Activated CD4-positive, alpha-beta T cell treated with anti-CD3 and anti-CD28 coated beads for 36 hours (primary cell): ENCODE measurements around the gene SUPT5H. TPM values are rescaled to one million over a fixed set of nuclear protein-coding genes. Genes with fewer than 3 reads are reported as not detected.
"Not testable (repeated sequence)": the region's sequence is repeated elsewhere in the genome, so short reads cannot be mapped to it uniquely, and the experiment has no call there.

ENCODE experiments used
- ATAC-seq: fragments of 200-7000 bp; cut with Tn5 transposase; one replicate; pipeline ENCODE4 v1.10.0; 2021; ENCODE audit warnings: mild to moderate bottlenecking, moderate library complexity
- CTCF ChIA-PET: fragments of 350-600 bp; sonication (Branson Sonifier 250); formaldehyde crosslinking; loops from one replicate; lab custom pipeline; 2021; ENCODE audit warnings: antibody characterized with exemption; lab: Charles Lee
- POLR2A ChIA-PET: fragments of 350-600 bp; sonication (Branson Sonifier 250); formaldehyde crosslinking; loops from one replicate; lab custom pipeline; 2021; ENCODE audit warnings: antibody characterized with exemption, inconsistent platforms; lab: Charles Lee
- DNase-seq: peaks from one replicate; pipeline ENCODE4 v3.0.0-alpha.2; 2020
- H3K27ac Mint-ChIP-seq: one replicate; pipeline ENCODE4 v1.8.0; 2021; ENCODE audit warnings: mixed read lengths
- H3K27me3 Mint-ChIP-seq: one replicate; pipeline ENCODE4 v1.8.0; 2021; ENCODE audit warnings: mixed read lengths
- H3K36me3 Mint-ChIP-seq: one replicate; pipeline ENCODE4 v1.8.0; 2021; ENCODE audit warnings: low read depth, mixed read lengths
- H3K4me1 Mint-ChIP-seq: one replicate; pipeline ENCODE4 v1.8.0; 2021; ENCODE audit warnings: mixed read lengths
- H3K4me3 Mint-ChIP-seq: one replicate; pipeline ENCODE4 v1.8.0; 2021; ENCODE audit warnings: mild to moderate bottlenecking, moderate library complexity, mixed read lengths
- H3K9me3 Mint-ChIP-seq: one replicate; pipeline ENCODE4 v1.8.0; 2021; ENCODE audit warnings: low read depth, mixed read lengths
- intact Hi-C, 2 experiments: fragments of 100-400 bp; cut with DNase I in 1 of 2; cut with micrococcal nuclease in 1 of 2; formaldehyde crosslinking; loops; one replicate each; pipeline versions ENCODE4 v1.14.2 to v1.15.1; 2022 to 2024; cut with DNase I, micrococcal nuclease
- total RNA-seq, 2 experiments: library from RNA; stranded (reverse); gene quantifications; one replicate each; pipeline ENCODE4 v1.2.3, GENCODE V29; 2021

The SUPT5H gene
- total RNA-seq, 2 experiments from 2014 or later = 157 to 165 TPM

- ATAC-seq, intact Hi-C loops, H3K27ac Mint-ChIP-seq, DNase-seq, H3K27me3 Mint-ChIP-seq, H3K9me3 Mint-ChIP-seq, POLR2A ChIA-PET, CTCF ChIA-PET: not testable (repeated sequence)
- Mint-ChIP-seq H3K4me3 (peak overlapping the region; percentile 95), H3K4me1 (peaks cover 24% of the 10 kb centered on the region), H3K36me3 (peaks cover 34% of the 10 kb centered on the region)
These were observed 34.0 kb downstream of the SUPT5H start for GRCh38 chr19:39479319-39479801.

- Mint-ChIP-seq H3K27ac (peak overlapping the region; percentile 92), H3K4me1 (peaks cover 24% of the 10 kb centered on the region)
These were observed 34.5 kb downstream of the SUPT5H start for GRCh38 chr19:39479916-39480315.

GRCh38 chr19:39480337-39481228, 35.2 kb downstream of the SUPT5H start, which contains the start of gene TIMM50:
TSS of gene TIMM50 (plus strand) at chr19:39480838. CDS start at chr19:39480854, 16 bp downstream.
- CTCF ChIA-PET = interaction anchor here (0.6 to 2.2 kb wide), 5 partner anchors 9 to 954 kb away, joined by 3 to 10 read pairs (median 4); partner anchors contain the start of gene EID2B
- POLR2A ChIA-PET = interaction anchor here (0.6 to 1.2 kb wide), 4 partner anchors 32 to 365 kb away, joined by 3 to 10 read pairs (median 4); partner anchors contain the start of gene RPS16
- Mint-ChIP-seq H3K27ac (peak within 1 kb of the TSS; percentile 92), H3K9me3 (no peaks in the 10 kb centered on the region), H3K27me3 (no peaks in the 10 kb centered on the region), H3K36me3 (peaks cover 28% of the 10 kb centered on the region), H3K4me1 (peaks cover 24% of the 10 kb centered on the region), H3K4me3 (peak within 1 kb of the TSS; percentile 95)
- intact Hi-C loops = loop anchor here (1.0 to 5.0 kb wide), 10 partner anchors 22 to 710 kb away; partner anchors contain the start of genes EID2 (in 1 of the 2), EID2B (in 1 of the 2), MAP3K10 (in 1 of the 2) and PAK4 (in 1 of the 2)
- DNase-seq (peak; percentile 100), ATAC-seq (peak; percentile 94)

More at GRCh38 chr19:39479916-39480315, 34.5 kb downstream of the SUPT5H start:
- ATAC-seq (no peak), DNase-seq (no peak)
- Mint-ChIP-seq H3K36me3 (peaks cover 29% of the 10 kb centered on the region), H3K27me3 (no peaks in the 10 kb centered on the region), H3K9me3 (no peaks in the 10 kb centered on the region), H3K4me3 (peak overlapping the region; percentile 95)
- ChIA-PET POLR2A (interaction anchor here (0.8 to 1.2 kb wide), 3 partner anchors 31 to 48 kb away, joined by 3 to 10 read pairs (median 3); partner anchors contain the start of gene RPS16), CTCF (interaction anchor here (0.7 to 2.2 kb wide), 3 partner anchors 8 to 53 kb away, joined by 4 to 10 read pairs (median 4); partner anchors contain the start of gene EID2B)
- intact Hi-C loops = loop anchor here (1.0 to 5.0 kb wide), 10 partner anchors 22 to 711 kb away; partner anchors contain the start of genes EID2 (in 1 of the 2), EID2B (in 1 of the 2), MAP3K10 (in 1 of the 2) and PAK4 (in 1 of the 2)

- Mint-ChIP-seq H3K27ac (peak overlapping the region; percentile 85), H3K4me3 (peak overlapping the region; percentile 95), H3K9me3 (no peaks in the 10 kb centered on the region), H3K4me1 (peaks cover 24% of the 10 kb centered on the region), H3K36me3 (peaks cover 27% of the 10 kb centered on the region), H3K27me3 (no peaks in the 10 kb centered on the region)
- CTCF ChIA-PET = interaction anchor here (0.7 to 2.2 kb wide), 3 partner anchors 9 to 52 kb away, joined by 3 to 10 read pairs (median 4); partner anchors contain the start of gene EID2B
- intact Hi-C loops = loop anchor here (2.0 to 5.0 kb wide), 3 partner anchors 34 to 710 kb away; partner anchors contain the start of genes MAP3K10 (in 1 of the 2) and SAMD4B (in 1 of the 2)
- POLR2A ChIA-PET = interaction anchor here (0.6 to 1.2 kb wide), 3 partner anchors 45 to 366 kb away, joined by 3 to 10 read pairs (median 6); partner anchors contain the start of gene RPS16
- ATAC-seq (no peak), DNase-seq (no peak)
These were observed 35.8 kb downstream of the SUPT5H start for GRCh38 chr19:39481229-39481545.

GRCh38 chr19:39481676-39482075, 36.3 kb downstream of the SUPT5H start:
- ATAC-seq (no peak), DNase-seq (no peak)
- intact Hi-C loops = loop anchor here (2.0 to 5.0 kb wide), 3 partner anchors 35 to 709 kb away; partner anchors contain the start of genes MAP3K10 (in 1 of the 2) and SAMD4B (in 1 of the 2)
- Mint-ChIP-seq H3K27me3 (no peaks in the 10 kb centered on the region), H3K4me1 (peaks cover 24% of the 10 kb centered on the region), H3K36me3 (peaks cover 25% of the 10 kb centered on the region), H3K4me3 (peak overlapping the region; percentile 95), H3K9me3 (no peaks in the 10 kb centered on the region), H3K27ac (peak overlapping the region; percentile 85)
- ChIA-PET POLR2A (interaction anchor here (1.0 kb wide), 1 partner anchor 34 kb away, joined by 3 read pairs; no protein-coding TSS in a partner anchor), CTCF (interaction anchor here (2.2 kb wide), 1 partner anchor 52 kb away, joined by 10 read pairs; the partner anchor contains the start of gene EID2B)

GRCh38 chr19:39483141-39483540, 37.8 kb downstream of the SUPT5H start:
- Mint-ChIP-seq H3K9me3 (no peaks in the 10 kb centered on the region), H3K27me3 (no peaks in the 10 kb centered on the region), H3K27ac (no peak overlapping the region), H3K36me3 (peaks cover 28% of the 10 kb centered on the region), H3K4me1 (peaks cover 24% of the 10 kb centered on the region), H3K4me3 (peak overlapping the region; percentile 95)
- DNase-seq (no peak), ATAC-seq (no peak)
- ChIA-PET CTCF (interaction anchor here (0.7 kb wide), 2 partner anchors 9 to 1046 kb away, joined by 3 to 5 read pairs; no protein-coding TSS in a partner anchor), POLR2A (no interaction called here)
- intact Hi-C loops = loop anchor here in 1 of 2 experiments (5.0 kb wide), 1 partner anchor 141 kb away; the partner anchor contains the start of gene SAMD4B

- no peaks in the 10 kb centered on the region for H3K9me3 Mint-ChIP-seq
- DNase-seq = no peak
- ATAC-seq = no peak
- no peak overlapping the region for H3K4me3 Mint-ChIP-seq
- H3K4me1 Mint-ChIP-seq = no peaks in the 10 kb centered on the region
- no peaks in the 10 kb centered on the region for H3K27me3 Mint-ChIP-seq
- ChIA-PET CTCF (interaction anchor here (0.7 kb wide), 1 partner anchor 15 kb away, joined by 5 read pairs; no protein-coding TSS in a partner anchor), POLR2A (no interaction called here)
- H3K36me3 Mint-ChIP-seq = peaks cover 29% of the 10 kb centered on the region
- no peak overlapping the region for H3K27ac Mint-ChIP-seq
- intact Hi-C loops = no loop called here
These were observed 44.4 kb downstream of the SUPT5H start for GRCh38 chr19:39489756-39490155.

GRCh38 chr19:39492225-39492624, 46.8 kb downstream of the SUPT5H start:
- Mint-ChIP-seq H3K4me3 (no peak overlapping the region), H3K4me1 (no peaks in the 10 kb centered on the region), H3K36me3 (peaks cover 18% of the 10 kb centered on the region)

GRCh38 chr19:39492788-39493187, 47.4 kb downstream of the SUPT5H start:
- no peak for DNase-seq
- H3K4me1 Mint-ChIP-seq = no peaks in the 10 kb centered on the region
- no peak overlapping the region for H3K4me3 Mint-ChIP-seq
- H3K9me3 Mint-ChIP-seq = no peaks in the 10 kb centered on the region
- POLR2A ChIA-PET = interaction anchor here (0.6 kb wide), 1 partner anchor 44 kb away, joined by 3 read pairs; no protein-coding TSS in a partner anchor
- intact Hi-C loops = no loop called here
- no peak for ATAC-seq
- no peak overlapping the region for H3K27ac Mint-ChIP-seq
- CTCF ChIA-PET = interaction anchor here (1.0 to 1.5 kb wide), 3 partner anchors 10 to 40 kb away, joined by 4 to 6 read pairs (median 5); partner anchors contain the start of gene EID2B
- H3K27me3 Mint-ChIP-seq = peaks cover 7% of the 10 kb centered on the region
- peaks cover 17% of the 10 kb centered on the region for H3K36me3 Mint-ChIP-seq

More at GRCh38 chr19:39492225-39492624, 46.8 kb downstream of the SUPT5H start:
- no peaks in the 10 kb centered on the region for H3K9me3 Mint-ChIP-seq
- peaks cover 7% of the 10 kb centered on the region for H3K27me3 Mint-ChIP-seq
- no peak overlapping the region for H3K27ac Mint-ChIP-seq
- intact Hi-C loops = no loop called here
- DNase-seq (no peak), ATAC-seq (no peak)
- POLR2A ChIA-PET = interaction anchor here (0.6 kb wide), 3 partner anchors 44 to 871 kb away, joined by 3 to 4 read pairs (median 4); no protein-coding TSS in a partner anchor
- CTCF ChIA-PET = interaction anchor here (1.0 to 1.4 kb wide), 2 partner anchors 9 to 40 kb away, joined by 5 to 6 read pairs; partner anchors contain the start of gene EID2B

GRCh38 chr19:39494661-39495060, 49.3 kb downstream of the SUPT5H start:
- no peak overlapping the region for H3K4me3 Mint-ChIP-seq
- peaks cover 5% of the 10 kb centered on the region for H3K36me3 Mint-ChIP-seq
- H3K27ac Mint-ChIP-seq = no peak overlapping the region
- ATAC-seq (no peak), DNase-seq (no peak)
- intact Hi-C loops = loop anchor here in 1 of 2 experiments (5.0 kb wide), 1 partner anchor 38 kb away; the partner anchor contains the start of gene EID2B
- POLR2A ChIA-PET = no interaction called here
- H3K9me3 Mint-ChIP-seq = no peaks in the 10 kb centered on the region
- peaks cover 20% of the 10 kb centered on the region for H3K27me3 Mint-ChIP-seq
- CTCF ChIA-PET = interaction anchor here (1.2 kb wide), 1 partner anchor 54 kb away, joined by 5 read pairs; no protein-coding TSS in a partner anchor
- peaks cover 12% of the 10 kb centered on the region for H3K4me1 Mint-ChIP-seq
